ENCODE results near the gene CISD2.
A peak's percentile ranks its signal among the peaks of the same experiment; 100 is the strongest.
"Not testable (repeated sequence)": the region's sequence is repeated elsewhere in the genome, so short reads cannot be mapped to it uniquely, and the experiment has no call there.

CISD2 gene

GRCh38 chr4:102832667-102833066 is 36.1 kb upstream of the CISD2 start:
- Mint-ChIP-seq H3K4me1 (ENCODE audit: low read depth) (peaks cover 33% of the 10 kb centered on the region), H3K27ac (no peak overlapping the region), H3K4me3 (no peak overlapping the region), H3K27me3 (no peaks in the 10 kb centered on the region), H3K9me3 (ENCODE audit: low read depth) (no peaks in the 10 kb centered on the region), H3K36me3 (no peaks in the 10 kb centered on the region)

- no peaks in the 10 kb centered on the region for H3K27me3 Mint-ChIP-seq
- peaks cover 19% of the 10 kb centered on the region for H3K4me1 Mint-ChIP-seq (ENCODE audit: low read depth)
- no peak overlapping the region for H3K4me3 Mint-ChIP-seq
- H3K27ac Mint-ChIP-seq: no peak overlapping the region
- no peaks in the 10 kb centered on the region for H3K9me3 Mint-ChIP-seq (ENCODE audit: low read depth)
- H3K36me3 Mint-ChIP-seq: peaks cover 5% of the 10 kb centered on the region
Measured at GRCh38 chr4:102836596-102836995, 32.2 kb upstream of the CISD2 start.

GRCh38 chr4:102842367-102842766 is 26.4 kb upstream of the CISD2 start:
- Mint-ChIP-seq H3K4me1 (ENCODE audit: low read depth) (no peaks in the 10 kb centered on the region), H3K9me3 (ENCODE audit: low read depth) (no peaks in the 10 kb centered on the region), H3K27me3 (no peaks in the 10 kb centered on the region), H3K36me3 (peaks cover 7% of the 10 kb centered on the region), H3K4me3 (no peak overlapping the region), H3K27ac (no peak overlapping the region)

- Mint-ChIP-seq H3K27ac (no peak overlapping the region), H3K4me1 (ENCODE audit: low read depth) (no peaks in the 10 kb centered on the region), H3K27me3 (no peaks in the 10 kb centered on the region), H3K9me3 (ENCODE audit: low read depth) (no peaks in the 10 kb centered on the region), H3K36me3 (peaks cover 7% of the 10 kb centered on the region), H3K4me3 (no peak overlapping the region)
Measured at GRCh38 chr4:102843273-102843672, 25.5 kb upstream of the CISD2 start.

- no peaks in the 10 kb centered on the region for H3K27me3 Mint-ChIP-seq
- H3K36me3 Mint-ChIP-seq: peaks cover 7% of the 10 kb centered on the region
- no peak overlapping the region for H3K4me3 Mint-ChIP-seq
- H3K4me1 Mint-ChIP-seq (ENCODE audit: low read depth): no peaks in the 10 kb centered on the region
- H3K9me3 Mint-ChIP-seq (ENCODE audit: low read depth): no peaks in the 10 kb centered on the region
- H3K27ac Mint-ChIP-seq: no peak overlapping the region
Measured at GRCh38 chr4:102843938-102844337, 24.9 kb upstream of the CISD2 start.

- H3K9me3 Mint-ChIP-seq (ENCODE audit: low read depth): no peaks in the 10 kb centered on the region
- H3K36me3 Mint-ChIP-seq: peaks cover 2% of the 10 kb centered on the region
- peaks cover 3% of the 10 kb centered on the region for H3K4me1 Mint-ChIP-seq (ENCODE audit: low read depth)
- no peak overlapping the region for H3K4me3 Mint-ChIP-seq
- H3K27me3 Mint-ChIP-seq: no peaks in the 10 kb centered on the region
- H3K27ac Mint-ChIP-seq: no peak overlapping the region
Measured at GRCh38 chr4:102847687-102848086, 21.1 kb upstream of the CISD2 start.

- no peaks in the 10 kb centered on the region for H3K9me3 Mint-ChIP-seq (ENCODE audit: low read depth)
- H3K36me3 Mint-ChIP-seq: no peaks in the 10 kb centered on the region
- H3K27me3 Mint-ChIP-seq: no peaks in the 10 kb centered on the region
- no peak overlapping the region for H3K27ac Mint-ChIP-seq
- H3K4me3 Mint-ChIP-seq: no peak overlapping the region
- H3K4me1 Mint-ChIP-seq (ENCODE audit: low read depth): peaks cover 3% of the 10 kb centered on the region
Measured at GRCh38 chr4:102849579-102850104, 19.1 kb upstream of the CISD2 start.

- Mint-ChIP-seq H3K36me3 (no peaks in the 10 kb centered on the region), H3K27me3 (no peaks in the 10 kb centered on the region), H3K9me3 (ENCODE audit: low read depth) (no peaks in the 10 kb centered on the region), H3K27ac (no peak overlapping the region), H3K4me3 (no peak overlapping the region), H3K4me1 (ENCODE audit: low read depth) (peaks cover 3% of the 10 kb centered on the region)
Measured at GRCh38 chr4:102850370-102850769, 18.4 kb upstream of the CISD2 start.

- no peak overlapping the region for H3K4me3 Mint-ChIP-seq
- no peaks in the 10 kb centered on the region for H3K27me3 Mint-ChIP-seq
- H3K4me1 Mint-ChIP-seq (ENCODE audit: low read depth): peaks cover 3% of the 10 kb centered on the region
- no peak overlapping the region for H3K27ac Mint-ChIP-seq
- peaks cover 6% of the 10 kb centered on the region for H3K9me3 Mint-ChIP-seq (ENCODE audit: low read depth)
- H3K36me3 Mint-ChIP-seq: peaks cover 16% of the 10 kb centered on the region
Measured at GRCh38 chr4:102858828-102859464, 9.8 kb upstream of the CISD2 start.

GRCh38 chr4:102860611-102861324 is 8.0 kb upstream of the CISD2 start:
- Mint-ChIP-seq H3K4me1 (ENCODE audit: low read depth) (peaks cover 21% of the 10 kb centered on the region), H3K36me3 (peaks cover 20% of the 10 kb centered on the region), H3K27ac (no peak overlapping the region), H3K9me3 (ENCODE audit: low read depth) (peaks cover 6% of the 10 kb centered on the region), H3K4me3 (no peak overlapping the region), H3K27me3 (no peaks in the 10 kb centered on the region)

- Mint-ChIP-seq H3K4me3 (no peak overlapping the region), H3K27ac (no peak overlapping the region), H3K9me3 (ENCODE audit: low read depth) (peaks cover 6% of the 10 kb centered on the region), H3K4me1 (ENCODE audit: low read depth) (peaks cover 33% of the 10 kb centered on the region), H3K27me3 (no peaks in the 10 kb centered on the region), H3K36me3 (peaks cover 20% of the 10 kb centered on the region)
Measured at GRCh38 chr4:102862016-102862415, 6.8 kb upstream of the CISD2 start.

GRCh38 chr4:102862747-102863146 is 6.0 kb upstream of the CISD2 start:
- Mint-ChIP-seq H3K27ac (no peak overlapping the region), H3K9me3 (ENCODE audit: low read depth) (peaks cover 6% of the 10 kb centered on the region), H3K36me3 (peaks cover 20% of the 10 kb centered on the region), H3K4me3 (no peak overlapping the region), H3K4me1 (ENCODE audit: low read depth) (peaks cover 40% of the 10 kb centered on the region), H3K27me3 (no peaks in the 10 kb centered on the region)

- not testable (repeated sequence) for H3K9me3 Mint-ChIP-seq (ENCODE audit: low read depth); H3K36me3 Mint-ChIP-seq; H3K4me3 Mint-ChIP-seq; H3K27me3 Mint-ChIP-seq
- Mint-ChIP-seq H3K4me1 (ENCODE audit: low read depth) (peaks cover 53% of the 10 kb centered on the region), H3K27ac (peak overlapping the region; percentile 29)
Measured at GRCh38 chr4:102865327-102865726, 3.5 kb upstream of the CISD2 start.

GRCh38 chr4:102867278-102868152 is 1.3 kb upstream of the CISD2 start:
- H3K4me1 Mint-ChIP-seq (ENCODE audit: low read depth): peaks cover 67% of the 10 kb centered on the region
- peak overlapping the region; percentile 90 for H3K4me3 Mint-ChIP-seq
- H3K9me3 Mint-ChIP-seq (ENCODE audit: low read depth): no peaks in the 10 kb centered on the region
- H3K27me3 Mint-ChIP-seq: no peaks in the 10 kb centered on the region
- peaks cover 8% of the 10 kb centered on the region for H3K36me3 Mint-ChIP-seq
- H3K27ac Mint-ChIP-seq: peak overlapping the region; percentile 96

All from activated naive CD8-positive, alpha-beta T cell (primary cell).